Ishikawa (cell line): Measurements from ENCODE around the gene GTF2F2.

ENCODE experiments used
- CEBPB ChIP-seq: IDR thresholded peaks from 2 replicates; pipeline ENCODE4 v1.6.1; 2012
- CREB1 ChIP-seq: IDR thresholded peaks from 2 replicates; pipeline ENCODE4 v1.6.1; 2012; ENCODE audit warnings: low read depth
- EGR1 ChIP-seq: IDR thresholded peaks from 2 replicates; pipeline ENCODE4 v1.6.1; 2012
- EP300 ChIP-seq: IDR thresholded peaks from 2 replicates; pipeline ENCODE4 v1.6.1; 2012; ENCODE audit warnings: borderline replicate concordance
- FOXM1 ChIP-seq: IDR thresholded peaks from 2 replicates; pipeline ENCODE4 v1.6.1; 2012; ENCODE audit warnings: low read depth, borderline replicate concordance
- NFIC ChIP-seq: IDR thresholded peaks from 2 replicates; pipeline ENCODE4 v1.6.1; 2012
- RAD21 ChIP-seq: IDR thresholded peaks from 2 replicates; pipeline ENCODE4 v1.6.1; 2012; ENCODE audit warnings: low read depth
- TAF1 ChIP-seq: IDR thresholded peaks from 2 replicates; pipeline ENCODE4 v1.6.1; 2012; ENCODE audit warnings: low read depth, mild to moderate bottlenecking
- TCF12 ChIP-seq: IDR thresholded peaks from 2 replicates; pipeline ENCODE4 v1.6.1; 2012; ENCODE audit warnings: low read depth
- TEAD4 ChIP-seq: IDR thresholded peaks from 2 replicates; pipeline ENCODE4 v1.6.1; 2012
- YY1 ChIP-seq: IDR thresholded peaks from 2 replicates; pipeline ENCODE4 v1.6.1; 2012; ENCODE audit warnings: low read depth
- TF ChIP-seq, protein P1 (sequence below): IDR thresholded peaks from 2 replicates; pipeline ENCODE4 v1.6.1; 2012
- TF ChIP-seq, protein P2 (sequence below): IDR thresholded peaks from 2 replicates; pipeline ENCODE4 v1.6.1; 2012; ENCODE audit warnings: low read depth, mild to moderate bottlenecking
- TF ChIP-seq, protein P3 (sequence below): IDR thresholded peaks from 2 replicates; pipeline ENCODE4 v1.6.1; 2012

DNA sequence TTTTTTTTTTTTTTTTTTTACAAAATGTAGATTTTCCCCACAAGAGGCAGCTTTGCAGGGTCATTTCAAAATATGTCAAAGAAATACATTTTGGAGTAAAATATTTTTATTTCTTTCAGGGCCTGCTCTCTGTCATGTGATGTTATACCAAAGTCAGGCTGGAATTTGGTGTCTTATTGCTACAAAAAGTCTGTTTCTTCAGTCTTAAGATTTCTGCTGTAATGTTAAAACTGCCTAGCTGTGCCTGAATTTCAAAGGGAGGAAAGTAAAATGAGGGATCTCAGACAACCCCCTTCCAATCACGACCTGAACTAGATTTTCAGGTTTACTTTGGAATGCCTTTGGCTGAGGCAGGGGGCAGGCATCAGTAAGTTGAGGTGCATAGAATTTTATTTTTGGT, 12.8 kb upstream of the GTF2F2 start:
- TF ChIP-seq, protein P1, sequence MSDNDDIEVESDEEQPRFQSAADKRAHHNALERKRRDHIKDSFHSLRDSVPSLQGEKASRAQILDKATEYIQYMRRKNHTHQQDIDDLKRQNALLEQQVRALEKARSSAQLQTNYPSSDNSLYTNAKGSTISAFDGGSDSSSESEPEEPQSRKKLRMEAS = no peak
- TF ChIP-seq, protein P2, sequence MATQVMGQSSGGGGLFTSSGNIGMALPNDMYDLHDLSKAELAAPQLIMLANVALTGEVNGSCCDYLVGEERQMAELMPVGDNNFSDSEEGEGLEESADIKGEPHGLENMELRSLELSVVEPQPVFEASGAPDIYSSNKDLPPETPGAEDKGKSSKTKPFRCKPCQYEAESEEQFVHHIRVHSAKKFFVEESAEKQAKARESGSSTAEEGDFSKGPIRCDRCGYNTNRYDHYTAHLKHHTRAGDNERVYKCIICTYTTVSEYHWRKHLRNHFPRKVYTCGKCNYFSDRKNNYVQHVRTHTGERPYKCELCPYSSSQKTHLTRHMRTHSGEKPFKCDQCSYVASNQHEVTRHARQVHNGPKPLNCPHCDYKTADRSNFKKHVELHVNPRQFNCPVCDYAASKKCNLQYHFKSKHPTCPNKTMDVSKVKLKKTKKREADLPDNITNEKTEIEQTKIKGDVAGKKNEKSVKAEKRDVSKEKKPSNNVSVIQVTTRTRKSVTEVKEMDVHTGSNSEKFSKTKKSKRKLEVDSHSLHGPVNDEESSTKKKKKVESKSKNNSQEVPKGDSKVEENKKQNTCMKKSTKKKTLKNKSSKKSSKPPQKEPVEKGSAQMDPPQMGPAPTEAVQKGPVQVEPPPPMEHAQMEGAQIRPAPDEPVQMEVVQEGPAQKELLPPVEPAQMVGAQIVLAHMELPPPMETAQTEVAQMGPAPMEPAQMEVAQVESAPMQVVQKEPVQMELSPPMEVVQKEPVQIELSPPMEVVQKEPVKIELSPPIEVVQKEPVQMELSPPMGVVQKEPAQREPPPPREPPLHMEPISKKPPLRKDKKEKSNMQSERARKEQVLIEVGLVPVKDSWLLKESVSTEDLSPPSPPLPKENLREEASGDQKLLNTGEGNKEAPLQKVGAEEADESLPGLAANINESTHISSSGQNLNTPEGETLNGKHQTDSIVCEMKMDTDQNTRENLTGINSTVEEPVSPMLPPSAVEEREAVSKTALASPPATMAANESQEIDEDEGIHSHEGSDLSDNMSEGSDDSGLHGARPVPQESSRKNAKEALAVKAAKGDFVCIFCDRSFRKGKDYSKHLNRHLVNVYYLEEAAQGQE = no peak
- no peak for TF ChIP-seq FOXM1
- no peak for TF ChIP-seq RAD21
- no peak for TF ChIP-seq TAF1
- no peak for TF ChIP-seq EP300
- TF ChIP-seq EGR1 = no peak
- no peak for TF ChIP-seq YY1
- TF ChIP-seq CREB1 = no peak
- TF ChIP-seq CEBPB = no peak
- TF ChIP-seq NFIC = no peak
- TF ChIP-seq TEAD4 = no peak
- no peak for TF ChIP-seq TCF12
- TF ChIP-seq, protein P3, sequence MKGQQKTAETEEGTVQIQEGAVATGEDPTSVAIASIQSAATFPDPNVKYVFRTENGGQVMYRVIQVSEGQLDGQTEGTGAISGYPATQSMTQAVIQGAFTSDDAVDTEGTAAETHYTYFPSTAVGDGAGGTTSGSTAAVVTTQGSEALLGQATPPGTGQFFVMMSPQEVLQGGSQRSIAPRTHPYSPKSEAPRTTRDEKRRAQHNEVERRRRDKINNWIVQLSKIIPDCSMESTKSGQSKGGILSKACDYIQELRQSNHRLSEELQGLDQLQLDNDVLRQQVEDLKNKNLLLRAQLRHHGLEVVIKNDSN = no peak
